ENCODE measurements around the gene MTA1.

DNA sequence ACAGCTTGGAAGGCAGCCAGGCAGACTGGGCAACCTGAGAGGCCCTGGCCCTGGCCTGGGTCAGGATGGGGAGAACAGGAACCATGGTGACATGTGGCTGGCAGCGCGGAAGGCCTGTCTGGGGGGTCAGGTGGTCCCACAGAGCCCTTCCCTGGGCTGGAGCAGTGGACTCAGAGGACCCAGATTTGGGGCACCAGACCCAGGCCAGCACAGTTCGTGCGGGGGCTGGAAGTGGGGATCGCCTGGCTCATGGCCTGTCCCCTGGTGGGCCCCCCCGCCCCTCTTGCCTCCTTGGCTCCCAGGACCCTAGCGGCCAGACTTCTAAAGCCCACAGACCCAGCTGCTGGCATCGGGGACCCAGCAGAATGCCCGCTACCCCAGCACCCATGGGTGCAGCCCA lies 21.4 kb downstream of the MTA1 start:
- TF ChIP-seq, protein P1, sequence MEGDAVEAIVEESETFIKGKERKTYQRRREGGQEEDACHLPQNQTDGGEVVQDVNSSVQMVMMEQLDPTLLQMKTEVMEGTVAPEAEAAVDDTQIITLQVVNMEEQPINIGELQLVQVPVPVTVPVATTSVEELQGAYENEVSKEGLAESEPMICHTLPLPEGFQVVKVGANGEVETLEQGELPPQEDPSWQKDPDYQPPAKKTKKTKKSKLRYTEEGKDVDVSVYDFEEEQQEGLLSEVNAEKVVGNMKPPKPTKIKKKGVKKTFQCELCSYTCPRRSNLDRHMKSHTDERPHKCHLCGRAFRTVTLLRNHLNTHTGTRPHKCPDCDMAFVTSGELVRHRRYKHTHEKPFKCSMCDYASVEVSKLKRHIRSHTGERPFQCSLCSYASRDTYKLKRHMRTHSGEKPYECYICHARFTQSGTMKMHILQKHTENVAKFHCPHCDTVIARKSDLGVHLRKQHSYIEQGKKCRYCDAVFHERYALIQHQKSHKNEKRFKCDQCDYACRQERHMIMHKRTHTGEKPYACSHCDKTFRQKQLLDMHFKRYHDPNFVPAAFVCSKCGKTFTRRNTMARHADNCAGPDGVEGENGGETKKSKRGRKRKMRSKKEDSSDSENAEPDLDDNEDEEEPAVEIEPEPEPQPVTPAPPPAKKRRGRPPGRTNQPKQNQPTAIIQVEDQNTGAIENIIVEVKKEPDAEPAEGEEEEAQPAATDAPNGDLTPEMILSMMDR (IDR thresholded peaks at IDR 0.05), result no peak
- TF ChIP-seq POLR2A (IDR thresholded peaks at IDR 0.05), result no peak

Data from uterus (tissue), 2 donors.